ENCODE results near the gene PTPRCAP. TPM values are rescaled to one million over a fixed set of nuclear protein-coding genes. Genes with fewer than 3 reads are reported as not detected.
A peak's percentile ranks its signal among the peaks of the same experiment; 100 is the strongest.

PTPRCAP gene
- total RNA-seq, 5 donors from 2014 or later (not counting 1 experiment from before 2014, with no cell fraction given): 192 to 282 (median 256) TPM

GRCh38 chr11:67410369-67410831, 27.1 kb downstream of the PTPRCAP start:
- DNase-seq (peak in 1 of 35 experiments; percentile 18), ATAC-seq (replicated peaks in 1 of 4) (no peak)
- Mint-ChIP-seq H3K4me1 (peaks cover 82 to 90% (median 82%) of the 10 kb centered on the region in 3 donors), H3K9me3 (no peaks in the 10 kb centered on the region), H3K36me3 (peaks cover 11% of the 10 kb centered on the region), H3K27ac (peak overlapping the region; percentile 97), H3K4me3 (peak overlapping the region; percentile 51 to 97 (median 64)), H3K27me3 (no peaks in the 10 kb centered on the region)
- Histone ChIP-seq H3K9me3 (no peaks in the 10 kb centered on the region), H3K4me1 (ENCODE audit: control insufficient read depth in 1 of 2, extremely low read depth in 1 of 2, insufficient read depth in 2 of 2, low read length in 2 of 2) (peaks cover 70 to 100% of the 10 kb centered on the region in 2 experiments), H3K27me3 (replicated peaks in 1 of 2; ENCODE audit: control insufficient read depth in 2 of 2, extremely low read depth in 1 of 2, insufficient read depth in 2 of 2, low read length in 1 of 2) (no peaks in the 10 kb centered on the region), H3K27ac (ENCODE audit: low read length) (peak overlapping the region; percentile 74), H3K4me3 (ENCODE audit: control insufficient read depth in 1 of 2, extremely low read depth in 1 of 2, low read length in 1 of 2) (peak overlapping the region; percentile 63 to 100), H3K36me3 (ENCODE audit: control insufficient read depth in 2 of 2, extremely low read depth in 1 of 2, insufficient read depth in 1 of 2, low read length in 1 of 2) (peaks cover 8 to 38% of the 10 kb centered on the region in 2 donors)
- 76% methylated on average over 8 of the region's 15 CpGs for WGBS (ENCODE audit: insufficient coverage)
- CTCF ChIA-PET: no interaction called here
- POLR2A ChIA-PET: no interaction called here

- ChIA-PET POLR2A (no interaction called here), CTCF (no interaction called here)
- Mint-ChIP-seq H3K4me1 (peaks cover 83 to 92% (median 84%) of the 10 kb centered on the region in 3 donors), H3K4me3 (peak overlapping the region; percentile 76 to 97 (median 76)), H3K36me3 (peaks cover 11% of the 10 kb centered on the region), H3K27ac (peak overlapping the region; percentile 97), H3K27me3 (no peaks in the 10 kb centered on the region), H3K9me3 (no peaks in the 10 kb centered on the region)
- Histone ChIP-seq H3K36me3 (ENCODE audit: control insufficient read depth in 2 of 2, extremely low read depth in 1 of 2, insufficient read depth in 1 of 2, low read length in 1 of 2) (peaks cover 10 to 43% of the 10 kb centered on the region in 2 donors), H3K27me3 (replicated peaks in 1 of 2; ENCODE audit: control insufficient read depth in 2 of 2, extremely low read depth in 1 of 2, insufficient read depth in 2 of 2, low read length in 1 of 2) (no peaks in the 10 kb centered on the region), H3K9me3 (no peaks in the 10 kb centered on the region), H3K4me1 (ENCODE audit: control insufficient read depth in 1 of 2, extremely low read depth in 1 of 2, insufficient read depth in 2 of 2, low read length in 2 of 2) (peaks cover 67 to 100% of the 10 kb centered on the region in 2 experiments), H3K27ac (ENCODE audit: low read length) (peak overlapping the region; percentile 74), H3K4me3 (ENCODE audit: control insufficient read depth in 1 of 2, extremely low read depth in 1 of 2, low read length in 1 of 2) (peak overlapping the region; percentile 63 to 100)
- ATAC-seq (replicated peaks in 1 of 4) (no peak), DNase-seq (peak in 2 of 35 experiments; percentile 16 to 28)
- WGBS (ENCODE audit: insufficient coverage): 0% methylated on average over 6 of the region's 13 CpGs
Measured at GRCh38 chr11:67409781-67410368, 27.6 kb downstream of the PTPRCAP start.

GRCh38 chr11:67409261-67409666, 28.2 kb downstream of the PTPRCAP start:
- H3K4me3 Mint-ChIP-seq: peak overlapping the region; percentile 92 to 97 (median 96)
- H3K27ac Mint-ChIP-seq: peak overlapping the region; percentile 97
- no peaks in the 10 kb centered on the region for H3K9me3 Mint-ChIP-seq
- Histone ChIP-seq H3K9me3 (no peaks in the 10 kb centered on the region), H3K27ac (ENCODE audit: low read length) (peak overlapping the region; percentile 74), H3K4me1 (ENCODE audit: control insufficient read depth in 1 of 2, extremely low read depth in 1 of 2, insufficient read depth in 2 of 2, low read length in 2 of 2) (peaks cover 66 to 99% of the 10 kb centered on the region in 2 experiments), H3K36me3 (ENCODE audit: control insufficient read depth in 2 of 2, extremely low read depth in 1 of 2, insufficient read depth in 1 of 2, low read length in 1 of 2) (peaks cover 10 to 44% of the 10 kb centered on the region in 2 donors), H3K27me3 (replicated peaks in 1 of 2; ENCODE audit: control insufficient read depth in 2 of 2, extremely low read depth in 1 of 2, insufficient read depth in 2 of 2, low read length in 1 of 2) (no peaks in the 10 kb centered on the region), H3K4me3 (ENCODE audit: control insufficient read depth in 1 of 2, extremely low read depth in 1 of 2, low read length in 1 of 2) (peak overlapping the region; percentile 63 to 100)
- ChIA-PET POLR2A (interaction anchor here in 1 of 2 donors (1.3 kb wide), 1 partner anchor 28 kb away, joined by 4 read pairs; the partner anchor contains the start of gene PTPRCAP), CTCF (no interaction called here)
- ATAC-seq (replicated peaks in 1 of 4) (peak; percentile 76 to 81 (median 78)), DNase-seq (peak; percentile 60 to 84 (median 73))
- 0% methylated on average over 24 of the region's 24 CpGs for WGBS (ENCODE audit: insufficient coverage)
- peaks cover 15% of the 10 kb centered on the region for H3K36me3 Mint-ChIP-seq
- peaks cover 85 to 93% (median 88%) of the 10 kb centered on the region in 3 donors for H3K4me1 Mint-ChIP-seq
- H3K27me3 Mint-ChIP-seq: no peaks in the 10 kb centered on the region

GRCh38 chr11:67408437-67409200, 28.9 kb downstream of the PTPRCAP start:
- 0% methylated on average over 12 of the region's 18 CpGs for WGBS (ENCODE audit: insufficient coverage)
- Histone ChIP-seq H3K9me3 (no peaks in the 10 kb centered on the region), H3K36me3 (ENCODE audit: control insufficient read depth in 2 of 2, extremely low read depth in 1 of 2, insufficient read depth in 1 of 2, low read length in 1 of 2) (peaks cover 10 to 44% of the 10 kb centered on the region in 2 donors), H3K4me3 (ENCODE audit: control insufficient read depth in 1 of 2, extremely low read depth in 1 of 2, low read length in 1 of 2) (peak overlapping the region; percentile 63 to 100), H3K4me1 (ENCODE audit: control insufficient read depth in 1 of 2, extremely low read depth in 1 of 2, insufficient read depth in 2 of 2, low read length in 2 of 2) (peaks cover 66 to 96% of the 10 kb centered on the region in 2 experiments), H3K27ac (ENCODE audit: low read length) (peak overlapping the region; percentile 74), H3K27me3 (replicated peaks in 1 of 2; ENCODE audit: control insufficient read depth in 2 of 2, extremely low read depth in 1 of 2, insufficient read depth in 2 of 2, low read length in 1 of 2) (no peaks in the 10 kb centered on the region)
- no peaks in the 10 kb centered on the region for H3K27me3 Mint-ChIP-seq
- peak overlapping the region; percentile 96 for H3K27ac Mint-ChIP-seq
- CTCF ChIA-PET: no interaction called here
- peak overlapping the region; percentile 92 to 97 (median 96) for H3K4me3 Mint-ChIP-seq
- DNase-seq (peak in 3 of 35 experiments; percentile 26 to 48 (median 34)), ATAC-seq (replicated peaks in 1 of 4) (peak; percentile 1 to 17 (median 2))
- H3K9me3 Mint-ChIP-seq: no peaks in the 10 kb centered on the region
- H3K36me3 Mint-ChIP-seq: peaks cover 15% of the 10 kb centered on the region
- peaks cover 85 to 91% (median 86%) of the 10 kb centered on the region in 3 donors for H3K4me1 Mint-ChIP-seq
- POLR2A ChIA-PET: interaction anchor here in 1 of 2 donors (1.3 kb wide), 1 partner anchor 29 kb away, joined by 4 read pairs; the partner anchor contains the start of gene PTPRCAP

GRCh38 chr11:67407688-67408163, 29.8 kb downstream of the PTPRCAP start:
- Histone ChIP-seq H3K9me3 (no peaks in the 10 kb centered on the region), H3K27me3 (replicated peaks in 1 of 2; ENCODE audit: control insufficient read depth in 2 of 2, extremely low read depth in 1 of 2, insufficient read depth in 2 of 2, low read length in 1 of 2) (no peaks in the 10 kb centered on the region), H3K4me3 (ENCODE audit: control insufficient read depth in 1 of 2, extremely low read depth in 1 of 2, low read length in 1 of 2) (peak overlapping the region; percentile 53 to 100), H3K27ac (ENCODE audit: low read length) (peak overlapping the region; percentile 74), H3K4me1 (ENCODE audit: control insufficient read depth in 1 of 2, extremely low read depth in 1 of 2, insufficient read depth in 2 of 2, low read length in 2 of 2) (peaks cover 58 to 96% of the 10 kb centered on the region in 2 experiments), H3K36me3 (ENCODE audit: control insufficient read depth in 2 of 2, extremely low read depth in 1 of 2, insufficient read depth in 1 of 2, low read length in 1 of 2) (peaks cover 10 to 44% of the 10 kb centered on the region in 2 donors)
- H3K4me1 Mint-ChIP-seq: peaks cover 84 to 90% (median 85%) of the 10 kb centered on the region in 3 donors
- ATAC-seq (replicated peaks in 1 of 4): no peak
- 10% methylated on average over 6 of the region's 12 CpGs for WGBS (ENCODE audit: insufficient coverage)
- peak overlapping the region; percentile 92 to 97 (median 96) for H3K4me3 Mint-ChIP-seq
- H3K9me3 Mint-ChIP-seq: no peaks in the 10 kb centered on the region
- H3K27ac Mint-ChIP-seq: peak overlapping the region; percentile 96
- no peak for DNase-seq
- H3K27me3 Mint-ChIP-seq: no peaks in the 10 kb centered on the region
- ChIA-PET CTCF (no interaction called here), POLR2A (interaction anchor here in 1 of 2 donors (1.3 kb wide), 1 partner anchor 30 kb away, joined by 4 read pairs; the partner anchor contains the start of gene PTPRCAP)
- H3K36me3 Mint-ChIP-seq: peaks cover 15% of the 10 kb centered on the region

Data from T-cell (primary cell).